ENCODE measurements around the gene TUBB. TPM values are rescaled to one million over a fixed set of nuclear protein-coding genes. Genes with fewer than 3 reads are reported as not detected.
A peak's percentile ranks its signal among the peaks of the same experiment; 100 is the strongest.

The TUBB gene
- total and polyA plus RNA-seq, 4 donors, result 115 to 533 (median 210) TPM

- Histone ChIP-seq H3K36me3 (ENCODE audit: control insufficient read depth in 4 of 4, insufficient read depth in 3 of 4, low read depth in 1 of 4, low read length in 3 of 4) (peaks cover 7 to 27% (median 22%) of the 10 kb centered on the region in 4 donors), H3K27ac (ENCODE audit: low read depth in 1 of 2, low read length in 2 of 2) (peak within 1 kb of the TSS; percentile 83 to 92), H3K4me1 (ENCODE audit: control insufficient read depth in 4 of 4, insufficient read depth in 4 of 4, low read length in 3 of 4) (peaks cover 1 to 21% (median 12%) of the 10 kb centered on the region in 4 donors), H3K27me3 (ENCODE audit: control insufficient read depth in 4 of 4, insufficient read depth in 4 of 4, low read length in 3 of 4) (no peaks in the 10 kb centered on the region), H3K4me3 (ENCODE audit: low read depth in 1 of 3, low read length in 3 of 3) (peak within 1 kb of the TSS; percentile 69 to 96 (median 88)), H3K9me3 (ENCODE audit: control insufficient read depth in 4 of 4, low read length in 3 of 4) (no peaks in the 10 kb centered on the region), H3K9ac (ENCODE audit: low read depth in 1 of 2, low read length in 2 of 2) (peak within 1 kb of the TSS; percentile 84 to 92)
- WGBS, result under 1% methylated on average over 66 of the region's 66 CpGs
- peak; percentile 97 for DNase-seq (ENCODE audit: low spot score)
- peak; percentile 8 for TF ChIP-seq FOXA2 (IDR thresholded peaks at IDR 0.05)
- TF ChIP-seq SP1 (IDR thresholded peaks at IDR 0.05), result peak; percentile 82
- peak; percentile 57 for TF ChIP-seq YY1 (IDR thresholded peaks at IDR 0.05)
- peak; percentile 45 for TF ChIP-seq TAF1 (conservative IDR thresholded peaks at IDR 0.05)
- TF ChIP-seq CTCF (IDR thresholded peaks at IDR 0.05; ENCODE audit: low read depth, low read length, missing input control), result no peak
- TF ChIP-seq FOXA1 (IDR thresholded peaks at IDR 0.05), result no peak
- TF ChIP-seq, protein P1, sequence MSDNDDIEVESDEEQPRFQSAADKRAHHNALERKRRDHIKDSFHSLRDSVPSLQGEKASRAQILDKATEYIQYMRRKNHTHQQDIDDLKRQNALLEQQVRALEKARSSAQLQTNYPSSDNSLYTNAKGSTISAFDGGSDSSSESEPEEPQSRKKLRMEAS (IDR thresholded peaks at IDR 0.05), result peak; percentile 71
- TF ChIP-seq NR2F2 (IDR thresholded peaks at IDR 0.05), result peak; percentile 84
- no peak for TF ChIP-seq HNF4G (IDR thresholded peaks at IDR 0.05)
- peak; percentile 98 to 99 for TF ChIP-seq EGR1 (IDR thresholded peaks at IDR 0.05; ENCODE audit: low read depth in 2 of 2)
- peak; percentile 24 to 61 for TF ChIP-seq JUND (IDR thresholded peaks at IDR 0.05)
- TF ChIP-seq REST (IDR thresholded peaks at IDR 0.05), result peak; percentile 62
- TF ChIP-seq ATF3 (IDR thresholded peaks at IDR 0.05), result no peak
- peak; percentile 51 to 81 for TF ChIP-seq GABPA (IDR thresholded peaks at IDR 0.05 in 1 of 2, conservative IDR thresholded peaks at IDR 0.05 in 1 of 2)
- TF ChIP-seq HNF4A (conservative IDR thresholded peaks at IDR 0.05), result peak; percentile 32 to 67
- TF ChIP-seq, protein P2, sequence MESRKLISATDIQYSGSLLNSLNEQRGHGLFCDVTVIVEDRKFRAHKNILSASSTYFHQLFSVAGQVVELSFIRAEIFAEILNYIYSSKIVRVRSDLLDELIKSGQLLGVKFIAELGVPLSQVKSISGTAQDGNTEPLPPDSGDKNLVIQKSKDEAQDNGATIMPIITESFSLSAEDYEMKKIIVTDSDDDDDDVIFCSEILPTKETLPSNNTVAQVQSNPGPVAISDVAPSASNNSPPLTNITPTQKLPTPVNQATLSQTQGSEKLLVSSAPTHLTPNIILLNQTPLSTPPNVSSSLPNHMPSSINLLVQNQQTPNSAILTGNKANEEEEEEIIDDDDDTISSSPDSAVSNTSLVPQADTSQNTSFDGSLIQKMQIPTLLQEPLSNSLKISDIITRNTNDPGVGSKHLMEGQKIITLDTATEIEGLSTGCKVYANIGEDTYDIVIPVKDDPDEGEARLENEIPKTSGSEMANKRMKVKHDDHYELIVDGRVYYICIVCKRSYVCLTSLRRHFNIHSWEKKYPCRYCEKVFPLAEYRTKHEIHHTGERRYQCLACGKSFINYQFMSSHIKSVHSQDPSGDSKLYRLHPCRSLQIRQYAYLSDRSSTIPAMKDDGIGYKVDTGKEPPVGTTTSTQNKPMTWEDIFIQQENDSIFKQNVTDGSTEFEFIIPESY (IDR thresholded peaks at IDR 0.05), result no peak
- TF ChIP-seq RXRA (IDR thresholded peaks at IDR 0.05), result peak; percentile 88 to 90
- TF ChIP-seq RAD21 (IDR thresholded peaks at IDR 0.05), result peak; percentile 42 to 57
Measured at GRCh38 chr6:30742316-30743098, 22.4 kb downstream of the TUBB start, which contains the start of gene FLOT1. FLOT1 (minus strand) TSS chr6:30742687; CDS start chr6:30742189, 498 bp downstream.
